ENCODE results near the gene DPYD. TPM values are rescaled to one million over a fixed set of nuclear protein-coding genes. Genes with fewer than 3 reads are reported as not detected.

Gene DPYD
- total RNA-seq, 1 experiment from 2014 or later = 0.46 TPM

GRCh38 chr1:97281962-97282361, 638.9 kb downstream of the DPYD start (continued):
- no peak for TF ChIP-seq AFF4 (CRISPR knock-in tag; IDR thresholded peaks at IDR 0.05; ENCODE audit: borderline replicate concordance)
- TF ChIP-seq ZNF317 (CRISPR knock-in tag; IDR thresholded peaks at IDR 0.05; ENCODE audit: borderline replicate concordance, low read depth) = no peak
- no peak for TF ChIP-seq ZNF121 (CRISPR knock-in tag; IDR thresholded peaks at IDR 0.05)

- Mint-ChIP-seq H3K9me3 (peaks cover 5% of the 10 kb centered on the region; the same call in 1 of the 2 replicates), H3K27me3 (ENCODE audit: low read depth) (no peaks in the 10 kb centered on the region), H3K36me3 (no peaks in the 10 kb centered on the region), H3K4me3 (no peak overlapping the region), H3K4me1 (no peaks in the 10 kb centered on the region), H3K27ac (no peak overlapping the region)
- TF ChIP-seq ZNF512 (CRISPR knock-in tag; IDR thresholded peaks at IDR 0.05; ENCODE audit: borderline replicate concordance) = no peak
- no peak for TF ChIP-seq ZNF396 (CRISPR knock-in tag; IDR thresholded peaks at IDR 0.05; ENCODE audit: borderline replicate concordance)
- no peak for TF ChIP-seq TEAD1 (CRISPR knock-in tag; IDR thresholded peaks at IDR 0.05)
- TF ChIP-seq GTF2I (CRISPR knock-in tag; conservative IDR thresholded peaks at IDR 0.05) = no peak
- TF ChIP-seq E2F1 (CRISPR knock-in tag; IDR thresholded peaks at IDR 0.05) = no peak
- no peak for TF ChIP-seq EMX1 (CRISPR knock-in tag; IDR thresholded peaks at IDR 0.05)
- no peak for TF ChIP-seq E2F5 (CRISPR knock-in tag; IDR thresholded peaks at IDR 0.05)
- TF ChIP-seq ZSCAN18 (CRISPR knock-in tag; IDR thresholded peaks at IDR 0.05) = no peak
- TF ChIP-seq USF2 (CRISPR knock-in tag; IDR thresholded peaks at IDR 0.05) = no peak
- no peak for TF ChIP-seq ZMAT4 (CRISPR knock-in tag; IDR thresholded peaks at IDR 0.05)
- DNase-seq (ENCODE audit: low spot score) (no peak), ATAC-seq (no peak)
- CTCF ChIA-PET = no interaction called here
- POLR2A ChIA-PET = no interaction called here
These were observed 642.8 kb downstream of the DPYD start for GRCh38 chr1:97277891-97278654.

All from WTC11 (cell line).